GM12873 (cell line): Measurements from ENCODE around the gene SLC66A2.

Experiments used
- TF ChIP-seq, protein P1 (sequence below): IDR thresholded peaks from 2 replicates; pipeline ENCODE4 v1.5.1; 2012; ENCODE audit warnings: low read depth, mild to moderate bottlenecking, moderate library complexity, low read length, control low read depth; ENCODE audit not compliant: insufficient read depth; ENCODE audit errors: missing control alignments

The SLC66A2 gene

DNA sequence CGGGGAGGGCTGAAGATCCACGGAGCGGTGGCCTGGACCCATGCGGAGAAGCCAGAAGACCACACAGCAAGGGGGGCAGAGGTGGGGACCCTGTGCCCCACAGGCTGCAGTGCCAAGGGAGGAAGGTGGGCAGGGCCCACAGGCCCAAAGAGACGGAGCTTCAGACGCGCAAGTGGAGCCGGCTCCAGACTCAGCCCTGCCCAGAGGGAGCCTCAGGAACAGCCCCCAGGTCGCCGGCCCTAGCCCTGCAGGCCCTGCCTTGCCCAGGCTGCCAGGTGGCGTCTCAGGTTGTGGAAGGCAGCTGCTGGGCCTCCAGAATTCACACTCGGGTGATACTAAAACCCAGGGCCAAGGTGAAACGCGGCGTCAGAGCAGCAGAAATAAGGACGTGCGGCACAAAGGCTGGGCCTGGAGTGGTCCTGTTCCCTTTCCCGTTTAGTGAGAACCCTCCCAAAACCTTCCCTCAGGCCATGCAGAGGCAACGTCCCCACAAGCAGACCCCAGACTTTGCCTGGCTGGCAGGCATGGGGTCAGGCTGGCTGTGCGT lies 36.8 kb downstream of the SLC66A2 start:
- TF ChIP-seq, protein P1, sequence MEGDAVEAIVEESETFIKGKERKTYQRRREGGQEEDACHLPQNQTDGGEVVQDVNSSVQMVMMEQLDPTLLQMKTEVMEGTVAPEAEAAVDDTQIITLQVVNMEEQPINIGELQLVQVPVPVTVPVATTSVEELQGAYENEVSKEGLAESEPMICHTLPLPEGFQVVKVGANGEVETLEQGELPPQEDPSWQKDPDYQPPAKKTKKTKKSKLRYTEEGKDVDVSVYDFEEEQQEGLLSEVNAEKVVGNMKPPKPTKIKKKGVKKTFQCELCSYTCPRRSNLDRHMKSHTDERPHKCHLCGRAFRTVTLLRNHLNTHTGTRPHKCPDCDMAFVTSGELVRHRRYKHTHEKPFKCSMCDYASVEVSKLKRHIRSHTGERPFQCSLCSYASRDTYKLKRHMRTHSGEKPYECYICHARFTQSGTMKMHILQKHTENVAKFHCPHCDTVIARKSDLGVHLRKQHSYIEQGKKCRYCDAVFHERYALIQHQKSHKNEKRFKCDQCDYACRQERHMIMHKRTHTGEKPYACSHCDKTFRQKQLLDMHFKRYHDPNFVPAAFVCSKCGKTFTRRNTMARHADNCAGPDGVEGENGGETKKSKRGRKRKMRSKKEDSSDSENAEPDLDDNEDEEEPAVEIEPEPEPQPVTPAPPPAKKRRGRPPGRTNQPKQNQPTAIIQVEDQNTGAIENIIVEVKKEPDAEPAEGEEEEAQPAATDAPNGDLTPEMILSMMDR: no peak

DNA sequence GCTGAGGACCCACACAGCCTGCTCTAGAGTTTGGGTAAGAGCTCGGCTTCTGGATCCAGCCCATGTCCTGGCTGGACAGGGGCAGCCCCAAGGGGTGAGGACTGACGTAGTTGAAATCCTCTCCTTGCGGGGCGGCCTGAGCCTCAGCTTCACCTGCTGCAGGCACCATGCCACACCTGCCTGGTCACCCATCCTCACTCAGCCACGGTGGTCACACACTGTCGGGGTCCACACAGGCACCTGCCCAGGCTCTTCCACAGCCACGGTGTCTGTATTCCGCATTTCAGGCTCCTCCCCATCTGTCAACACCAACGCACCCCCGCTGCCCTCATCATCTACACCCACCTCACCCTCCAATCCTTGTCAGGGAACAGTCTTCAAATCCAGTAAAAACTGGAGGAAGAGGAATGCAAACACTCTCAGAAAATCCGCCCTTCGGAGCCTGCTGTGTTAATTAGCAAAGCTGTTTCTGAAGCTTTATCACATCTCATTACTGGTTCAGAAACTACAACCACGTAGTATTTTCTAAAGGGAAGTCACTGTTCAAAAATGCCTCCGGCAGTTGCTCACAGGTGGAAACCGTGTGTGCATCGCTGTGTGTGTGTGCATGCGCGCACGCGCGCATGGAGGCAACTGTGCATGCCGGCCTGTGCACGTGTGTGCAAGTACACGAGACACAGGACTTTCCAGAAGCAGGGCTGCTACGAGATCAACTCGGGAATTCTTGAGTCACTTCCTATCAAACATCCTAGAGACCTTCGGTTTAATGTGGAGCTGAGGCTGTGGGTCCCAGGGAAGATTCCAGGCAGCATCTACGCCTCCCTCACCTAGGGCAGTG lies 38.2 kb downstream of the SLC66A2 start:
- TF ChIP-seq, protein P1: no peak

DNA sequence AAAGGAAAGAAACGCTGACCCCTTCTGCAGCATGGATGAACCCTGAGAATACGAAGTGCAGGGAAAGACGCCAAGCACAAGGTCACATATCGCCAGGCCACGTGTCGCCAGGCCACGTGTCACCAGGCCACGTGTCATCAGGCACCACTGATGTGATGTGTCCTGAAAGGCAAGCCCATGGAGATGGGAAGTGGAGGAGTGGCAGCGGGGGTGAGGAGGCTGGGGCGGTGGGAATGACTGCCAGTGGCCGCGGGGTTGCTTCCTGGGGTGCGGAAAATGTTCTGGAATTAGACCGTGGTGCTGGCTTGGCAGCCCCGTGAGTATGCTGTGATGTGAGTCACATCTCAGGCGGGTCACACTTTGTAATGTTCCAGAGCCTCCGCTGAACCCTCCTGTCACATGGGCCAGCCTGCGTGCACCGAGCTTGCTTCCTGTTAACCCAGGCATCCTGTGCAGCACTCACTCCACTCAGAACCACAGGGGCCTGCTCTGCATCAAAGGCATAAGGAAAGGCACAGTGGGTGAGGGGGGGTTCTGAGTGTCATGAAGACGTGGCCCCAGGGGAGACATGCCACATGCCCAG lies 39.0 kb downstream of the SLC66A2 start:
- TF ChIP-seq, protein P1: no peak

DNA sequence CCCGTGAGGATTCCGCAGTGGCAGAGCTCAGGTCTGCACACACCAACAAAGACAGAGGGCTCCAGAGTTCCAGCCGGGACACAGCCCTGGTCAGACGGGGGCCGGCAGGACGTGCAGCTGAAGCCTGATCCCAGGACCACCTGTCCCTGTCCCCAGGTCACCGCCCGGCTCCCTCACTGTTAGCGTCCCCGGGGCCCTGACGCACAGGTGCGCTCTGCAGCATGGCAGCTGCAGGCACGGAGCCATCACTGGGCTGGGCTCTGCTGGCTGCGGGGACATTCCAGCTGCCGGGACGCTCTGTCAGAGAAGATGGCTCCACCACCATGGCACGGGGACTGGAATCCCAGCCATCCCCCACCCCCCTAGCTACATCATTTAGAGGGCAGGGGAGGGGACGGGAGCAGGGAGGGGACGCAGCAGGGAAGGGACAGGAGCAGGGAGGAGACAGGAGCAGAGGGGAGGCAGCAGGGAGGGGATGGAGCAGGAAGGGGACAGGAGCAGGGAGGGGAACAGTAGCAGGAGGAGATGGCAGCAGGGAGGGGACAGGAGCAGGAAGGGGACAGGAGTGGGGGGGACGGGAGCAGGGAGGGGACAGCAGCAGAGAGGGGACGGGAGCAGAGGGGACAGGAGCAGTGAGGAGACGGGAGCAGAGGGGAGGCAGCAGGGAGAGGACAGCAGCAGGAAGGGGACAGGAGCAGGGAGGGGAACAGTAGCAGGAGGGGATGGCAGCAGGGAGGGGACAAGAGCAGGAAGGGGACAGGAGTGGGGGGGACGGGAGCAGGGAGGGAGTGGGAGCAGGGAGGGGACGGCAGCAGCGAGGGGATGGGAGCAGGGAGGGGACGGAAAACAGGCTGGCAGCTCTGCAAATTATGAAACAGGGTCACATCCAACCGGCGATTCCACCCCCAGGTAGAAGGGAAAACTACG lies 39.8 kb downstream of the SLC66A2 start:
- TF ChIP-seq, protein P1: no peak

DNA sequence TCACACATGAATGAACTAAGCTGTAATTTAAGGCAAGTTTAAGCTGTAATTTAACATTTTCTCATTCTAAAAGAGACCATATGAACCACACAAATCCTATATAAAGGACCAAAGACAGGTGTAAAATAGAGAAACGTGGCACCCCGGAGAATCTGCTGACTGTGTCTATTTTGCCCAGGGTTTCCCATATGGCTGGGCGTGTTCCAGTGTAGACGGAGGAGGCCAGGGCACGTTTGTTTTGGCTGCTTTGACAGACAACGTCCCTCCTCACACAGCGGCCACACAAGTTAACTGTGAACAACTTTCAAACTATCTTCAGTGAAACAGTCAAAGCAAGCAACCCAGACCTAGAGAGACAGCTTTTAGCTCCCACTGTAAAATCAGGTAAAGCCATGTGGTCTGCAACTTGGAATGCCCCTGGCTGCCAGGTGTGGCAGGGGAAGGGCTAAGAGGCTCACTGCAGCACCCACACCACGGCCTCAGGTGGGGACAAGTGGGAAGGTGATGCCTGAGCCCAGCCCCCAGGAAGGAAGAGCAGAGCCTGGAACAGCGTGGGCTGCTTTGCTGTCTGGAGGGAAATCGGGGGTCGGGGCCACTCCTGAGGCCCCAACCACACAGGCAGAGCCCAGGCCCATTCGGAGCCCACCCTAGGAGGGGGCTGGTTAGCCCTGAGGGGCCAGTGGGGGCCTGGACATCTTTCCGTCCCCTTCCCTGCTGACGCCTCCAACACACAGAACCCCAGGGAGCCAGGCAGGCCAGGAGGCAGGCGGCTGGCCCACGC lies 40.7 kb downstream of the SLC66A2 start:
- TF ChIP-seq, protein P1: no peak

DNA sequence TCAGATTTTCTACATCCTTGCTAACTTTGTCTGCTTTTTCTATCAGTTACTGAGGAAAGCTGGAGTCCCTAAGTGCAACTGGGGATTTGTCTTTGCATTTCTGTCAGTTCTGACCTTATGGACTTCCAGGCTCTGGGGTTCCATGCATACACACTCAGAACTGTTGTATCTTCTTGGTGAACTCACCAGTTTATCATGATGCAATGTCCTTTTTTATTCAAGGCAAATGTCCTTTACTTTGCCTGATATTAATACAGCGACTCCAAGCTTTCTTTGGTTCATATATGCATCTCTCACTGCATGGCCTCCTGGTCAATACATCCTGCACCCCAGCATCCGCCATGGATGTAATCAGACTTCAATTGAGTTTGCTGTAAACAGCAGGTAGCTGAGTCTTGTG lies 44.7 kb downstream of the SLC66A2 start:
- TF ChIP-seq, protein P1: no peak
